OCI-LY3 (cell line): ENCODE data around the gene RSPH9.

Experiments
- CTCF ChIP-seq: fragments of 200-600, 300-600 bp; sonication (generic); IDR thresholded peaks from 2 replicates; pipeline ENCODE4 v1.5.1; 2014; ENCODE audit warnings: antibody characterized with exemption, low read length, low read depth
- EZH2phosphoT487 ChIP-seq: fragments of 200-600 bp; shearing (Covaris generic); IDR thresholded peaks from 2 replicates; pipeline ENCODE4 v1.6.1; 2018; ENCODE audit warnings: antibody characterized with exemption, mixed run types, low read depth

DNA sequence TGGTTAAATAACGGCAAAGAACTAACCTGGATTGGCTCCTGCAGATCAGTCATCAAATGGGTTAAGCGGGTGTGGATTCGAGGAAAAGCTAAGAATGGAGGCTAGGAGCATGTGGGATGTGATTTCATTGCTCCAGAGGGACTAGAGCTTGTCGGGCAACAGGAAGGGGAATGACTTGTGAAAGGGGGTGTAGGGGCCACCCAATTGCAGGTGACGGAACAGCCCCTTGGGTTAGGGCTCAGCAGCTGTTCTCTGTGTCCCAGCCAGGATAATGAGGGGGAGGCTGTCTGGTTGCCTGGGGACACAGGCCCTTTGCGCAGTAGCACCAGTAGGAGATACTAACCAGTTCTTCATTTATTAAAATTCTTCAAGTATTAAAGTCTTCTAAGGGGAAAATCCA lies 67.7 kb downstream of the RSPH9 start:
- no peak for TF ChIP-seq CTCF
- TF ChIP-seq EZH2phosphoT487 = no peak
